Sigmoid colon (tissue), 7 donors: ENCODE measurements around the gene DNAI1. TPM values are rescaled to one million over a fixed set of nuclear protein-coding genes. Genes with fewer than 3 reads are reported as not detected.

Experiments
- DNase-seq: peaks from one replicate; pipeline ENCODE4 v3.0.0-alpha.2; 2019
- H3K27ac ChIP-seq, 4 donors: fragments of 200-600 bp; sonication (generic); one replicate each; pipeline ENCODE4 v1.5.1; 2016 to 2019; ENCODE audit warnings: mild to moderate bottlenecking in 1 of 4
- H3K27me3 ChIP-seq, 3 donors: fragments of 200-600 bp; sonication (generic); one replicate each; pipeline ENCODE4 v1.5.1; 2019; ENCODE audit warnings: mild to moderate bottlenecking in 1 of 3
- H3K36me3 ChIP-seq, 4 donors: fragments of 200-600 bp; sonication (generic); one replicate each; pipeline ENCODE4 v1.5.1; 2016 to 2019
- H3K4me1 ChIP-seq, 4 donors: fragments of 200-600 bp; sonication (generic); one replicate each; pipeline ENCODE4 v1.5.1; 2017 to 2019
- H3K4me3 ChIP-seq, 4 donors: fragments of 200-600 bp; sonication (generic); one replicate each; pipeline ENCODE4 v1.5.1; 2017 to 2019; ENCODE audit warnings: mild to moderate bottlenecking in 2 of 4, moderate library complexity in 1 of 4
- H3K9me3 ChIP-seq, 4 donors: fragments of 200-600 bp in 3 of 4; sonication (generic) in 3 of 4; one replicate each; pipeline versions ENCODE4 v1.5.1 to v1.6.1; 2013 to 2019
- CTCF ChIP-seq, 4 experiments: fragments of 450-650 bp in 3 of 4; fragments of 200-600 bp in 1 of 4; IDR thresholded peaks; one replicate each; pipeline ENCODE4 v1.5.1; 2016 to 2019; ENCODE audit warnings: antibody characterized with exemption in 4 of 4, mild to moderate bottlenecking in 3 of 4, moderate library complexity in 2 of 4
- EP300 ChIP-seq, 4 donors: sonication (generic); formaldehyde crosslinking; IDR thresholded peaks; one replicate each; pipeline ENCODE4 v1.6.1; 2017; ENCODE audit warnings: antibody characterized with exemption in 4 of 4
- POLR2A ChIP-seq, 2 donors: fragments of 450-650 bp; IDR thresholded peaks; one replicate each; pipeline ENCODE4 v1.6.1; 2016; ENCODE audit warnings: antibody characterized with exemption in 2 of 2, mild to moderate bottlenecking in 2 of 2, moderate library complexity in 2 of 2
- POLR2AphosphoS5 ChIP-seq, 4 donors: sonication (generic); formaldehyde crosslinking; IDR thresholded peaks; one replicate each; pipeline ENCODE4 v1.6.1; 2017; ENCODE audit warnings: antibody characterized with exemption in 4 of 4
- WGBS, 2 donors: extraction: QIAGEN DNeasy Blood & Tissue Kit; methylation state at CpG; one replicate each; pipeline ENCODE4 v1.1.7; 2013; 5-methylcytosine and 5-hydroxymethylcytosine counted together
- intact Hi-C: fragments of 100-400 bp; cut with DNase I; formaldehyde crosslinking; loops from one replicate; pipeline ENCODE4 v1.15.1; 2023
- polyA plus RNA-seq, 3 donors: library from polyadenylated mRNA; stranded (reverse); fragments of 200-250 nt; gene quantifications; one replicate each; pipeline ENCODE4 v1.2.3, GENCODE V29; 2013
- total RNA-seq, 4 donors: library from RNA; depleted of rRNA; stranded (reverse); fragments of >200 nt; gene quantifications; one replicate each; pipeline ENCODE4 v1.1.0, GENCODE V29; 2016
- donor health status: healthy with polysubstance abuse.
- donor health status: Bipolar disorder and iron deficiency.
- donor health status: healthy.

DNAI1 gene
- total and polyA plus RNA-seq, 7 donors: under 0.01 to 0.01 TPM; not detected in 5

GRCh38 chr9:34558364-34558763, 99.8 kb downstream of the DNAI1 start:
- H3K27me3 ChIP-seq: peaks cover 0 to 48% (median 21%) of the 10 kb centered on the region in 3 donors
- intact Hi-C loops: no loop called here

GRCh38 chr9:34558919-34559623, 100.5 kb downstream of the DNAI1 start:
- no peak for DNase-seq
- peaks cover 0 to 3% (median 0%) of the 10 kb centered on the region in 4 donors for H3K9me3 ChIP-seq
- H3K36me3 ChIP-seq: no peaks in the 10 kb centered on the region
- peak overlapping the region in 1 of 4 donors; percentile 56 for H3K27ac ChIP-seq
- peaks cover 0 to 48% (median 21%) of the 10 kb centered on the region in 3 donors for H3K27me3 ChIP-seq
- peaks cover 0 to 18% (median 5%) of the 10 kb centered on the region in 4 donors for H3K4me1 ChIP-seq
- WGBS, 2 donors: 62 to 67% methylated on average over 17 of the region's 17 CpGs
- intact Hi-C loops: no loop called here
- H3K4me3 ChIP-seq: no peak overlapping the region
- no peak for TF ChIP-seq POLR2AphosphoS5 (IDR thresholded peaks at IDR 0.05)
- no peak for TF ChIP-seq EP300 (IDR thresholded peaks at IDR 0.05)
- TF ChIP-seq POLR2A (IDR thresholded peaks at IDR 0.05): no peak
- no peak for TF ChIP-seq CTCF (IDR thresholded peaks at IDR 0.05)

More at GRCh38 chr9:34558364-34558763, 99.8 kb downstream of the DNAI1 start:
- Histone ChIP-seq H3K4me1 (peaks cover 0 to 18% (median 5%) of the 10 kb centered on the region in 4 donors), H3K36me3 (no peaks in the 10 kb centered on the region), H3K4me3 (no peak overlapping the region), H3K9me3 (peaks cover 0 to 3% (median 0%) of the 10 kb centered on the region in 4 donors), H3K27ac (no peak overlapping the region)
- no peak for DNase-seq
- WGBS, 2 donors: 89 to 91% methylated on average over 9 of the region's 9 CpGs
- no peak for TF ChIP-seq POLR2A (IDR thresholded peaks at IDR 0.05)
- no peak for TF ChIP-seq POLR2AphosphoS5 (IDR thresholded peaks at IDR 0.05)
- TF ChIP-seq CTCF (IDR thresholded peaks at IDR 0.05): no peak
- no peak for TF ChIP-seq EP300 (IDR thresholded peaks at IDR 0.05)

- intact Hi-C loops: no loop called here
- peak overlapping the region in 2 of 4 donors; percentile 31 to 56 for H3K27ac ChIP-seq
- H3K4me1 ChIP-seq: peaks cover 0 to 18% (median 5%) of the 10 kb centered on the region in 4 donors
- no peak for DNase-seq
- no peak overlapping the region for H3K4me3 ChIP-seq
- H3K36me3 ChIP-seq: no peaks in the 10 kb centered on the region
- no peak for TF ChIP-seq POLR2A (IDR thresholded peaks at IDR 0.05)
- TF ChIP-seq CTCF (IDR thresholded peaks at IDR 0.05): no peak
- H3K9me3 ChIP-seq: peaks cover 0 to 3% (median 0%) of the 10 kb centered on the region in 4 donors
- WGBS, 2 donors: 7 to 21% methylated on average over 21 of the region's 21 CpGs
- peaks cover 0 to 48% (median 21%) of the 10 kb centered on the region in 3 donors for H3K27me3 ChIP-seq
Measured at GRCh38 chr9:34559624-34560455, 101.2 kb downstream of the DNAI1 start.

GRCh38 chr9:34560599-34561214, 102.1 kb downstream of the DNAI1 start:
- Histone ChIP-seq H3K4me1 (peaks cover 0 to 18% (median 5%) of the 10 kb centered on the region in 4 donors), H3K27ac (peak overlapping the region in 1 of 4 donors; percentile 18), H3K4me3 (no peak overlapping the region), H3K27me3 (peaks cover 0 to 45% (median 21%) of the 10 kb centered on the region in 3 donors), H3K36me3 (no peaks in the 10 kb centered on the region), H3K9me3 (peaks cover 0 to 3% (median 0%) of the 10 kb centered on the region in 4 donors)
- TF ChIP-seq EP300 (IDR thresholded peaks at IDR 0.05) (no peak), POLR2A (IDR thresholded peaks at IDR 0.05) (no peak), POLR2AphosphoS5 (IDR thresholded peaks at IDR 0.05) (no peak), CTCF (IDR thresholded peaks at IDR 0.05) (no peak)
- DNase-seq: no peak
- WGBS, 2 donors: 17 to 69% methylated on average over 21 of the region's 21 CpGs
- intact Hi-C loops: no loop called here
